Measurements from ENCODE around the gene CDC123. TPM values are rescaled to one million over a fixed set of nuclear protein-coding genes. Genes with fewer than 3 reads are reported as not detected.

Gene CDC123
- total and polyA plus RNA-seq, 4 donors, result 32.7 to 58.5 (median 40.7) TPM

DNA sequence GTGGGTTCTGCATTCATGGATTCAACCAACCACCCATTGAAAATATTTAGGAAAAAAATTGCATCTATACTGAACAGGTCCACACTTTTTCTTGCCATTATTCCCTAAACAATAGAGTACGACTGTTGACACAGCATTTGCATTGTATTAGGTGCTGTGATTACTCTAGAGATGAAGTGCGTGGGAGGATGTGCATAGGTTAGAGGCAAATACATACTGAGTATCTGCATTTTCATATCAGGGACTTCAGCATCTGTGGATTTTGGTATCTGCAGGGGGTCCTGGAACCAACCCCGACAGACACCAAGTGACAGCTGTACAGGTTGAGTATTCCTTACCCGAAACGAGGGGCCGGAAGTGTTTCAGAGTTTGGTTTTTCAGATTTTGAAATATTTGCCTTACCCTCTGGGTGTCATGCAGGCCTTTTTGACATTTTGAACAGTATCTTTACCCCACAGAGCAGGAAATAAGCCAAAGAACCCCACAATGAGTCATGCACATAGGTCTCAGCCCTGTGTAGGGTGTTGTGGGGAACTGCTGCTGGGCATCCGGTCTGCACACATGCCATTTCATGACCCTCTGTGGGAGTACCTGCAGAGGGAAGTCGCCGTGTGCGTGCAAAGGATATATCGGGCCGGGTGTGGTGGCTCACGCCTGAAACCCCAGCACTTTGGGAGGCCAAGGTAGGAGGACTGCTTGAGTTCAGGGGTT is 14.8 kb upstream of the CDC123 start (continued):
- TF ChIP-seq, protein P1, sequence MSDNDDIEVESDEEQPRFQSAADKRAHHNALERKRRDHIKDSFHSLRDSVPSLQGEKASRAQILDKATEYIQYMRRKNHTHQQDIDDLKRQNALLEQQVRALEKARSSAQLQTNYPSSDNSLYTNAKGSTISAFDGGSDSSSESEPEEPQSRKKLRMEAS (IDR thresholded peaks at IDR 0.05), result no peak
- TF ChIP-seq HNF4G (IDR thresholded peaks at IDR 0.05), result no peak
- no peak for TF ChIP-seq FOXA2 (IDR thresholded peaks at IDR 0.05)
- TF ChIP-seq JUND (IDR thresholded peaks at IDR 0.05), result no peak
- TF ChIP-seq EGR1 (IDR thresholded peaks at IDR 0.05; ENCODE audit: low read depth in 2 of 2), result no peak
- TF ChIP-seq ZBTB33 (IDR thresholded peaks at IDR 0.05), result no peak
- TF ChIP-seq, protein P2, sequence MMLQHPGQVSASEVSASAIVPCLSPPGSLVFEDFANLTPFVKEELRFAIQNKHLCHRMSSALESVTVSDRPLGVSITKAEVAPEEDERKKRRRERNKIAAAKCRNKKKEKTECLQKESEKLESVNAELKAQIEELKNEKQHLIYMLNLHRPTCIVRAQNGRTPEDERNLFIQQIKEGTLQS (IDR thresholded peaks at IDR 0.05), result no peak

DNA sequence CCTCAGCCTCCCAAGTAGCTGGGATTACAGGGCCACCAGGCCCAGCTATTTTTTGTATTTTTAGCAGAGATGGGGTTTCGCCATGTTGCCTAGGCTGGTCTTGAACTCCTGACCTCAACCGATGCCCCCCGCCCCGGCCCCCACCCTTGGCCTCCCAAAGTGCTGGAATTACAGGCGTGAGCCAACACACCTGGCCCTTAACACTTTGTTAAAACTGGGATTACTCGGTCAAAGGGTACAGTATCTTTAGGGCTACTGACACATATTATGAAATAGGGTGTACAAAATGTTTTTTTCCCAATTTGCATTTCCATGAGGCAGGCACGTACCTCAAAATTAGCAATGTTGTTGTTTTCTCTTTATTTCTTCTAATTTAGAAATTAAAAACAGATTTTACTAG is 11.8 kb upstream of the CDC123 start:
- TF ChIP-seq FOXA1 (IDR thresholded peaks at IDR 0.05), result no peak
- TF ChIP-seq RAD21 (IDR thresholded peaks at IDR 0.05), result no peak
- TF ChIP-seq GABPA (IDR thresholded peaks at IDR 0.05 in 1 of 2, conservative IDR thresholded peaks at IDR 0.05 in 1 of 2), result no peak
- no peak for TF ChIP-seq JUND (IDR thresholded peaks at IDR 0.05)
- TF ChIP-seq RXRA (IDR thresholded peaks at IDR 0.05), result peak; percentile 64 to 71
- peak; percentile 52 for TF ChIP-seq SP1 (IDR thresholded peaks at IDR 0.05)
- no peak for TF ChIP-seq REST (IDR thresholded peaks at IDR 0.05)
- TF ChIP-seq, protein P1 (IDR thresholded peaks at IDR 0.05), result no peak
- TF ChIP-seq, protein P2 (IDR thresholded peaks at IDR 0.05), result no peak
- no peak for TF ChIP-seq YY1 (IDR thresholded peaks at IDR 0.05)
- TF ChIP-seq EGR1 (IDR thresholded peaks at IDR 0.05; ENCODE audit: low read depth in 2 of 2), result no peak
- TF ChIP-seq FOXA2 (IDR thresholded peaks at IDR 0.05), result no peak
- no peak for TF ChIP-seq HNF4G (IDR thresholded peaks at IDR 0.05)
- peak in 1 of 2 donors; percentile 36 for TF ChIP-seq HNF4A (conservative IDR thresholded peaks at IDR 0.05)
- no peak for TF ChIP-seq TAF1 (conservative IDR thresholded peaks at IDR 0.05)
- no peak for TF ChIP-seq CTCF (IDR thresholded peaks at IDR 0.05; ENCODE audit: low read depth, low read length, missing input control)
- TF ChIP-seq NR2F2 (IDR thresholded peaks at IDR 0.05), result no peak
- no peak for TF ChIP-seq ZBTB33 (IDR thresholded peaks at IDR 0.05)
- no peak overlapping the region for H3K4me3 ChIP-seq (ENCODE audit: low read depth in 1 of 3, low read length in 3 of 3)
- peak overlapping the region in 1 of 2 donors; percentile 42 for H3K27ac ChIP-seq (ENCODE audit: low read depth in 1 of 2, low read length in 2 of 2)
- no peaks in the 10 kb centered on the region for H3K9me3 ChIP-seq (ENCODE audit: control insufficient read depth in 4 of 4, low read length in 3 of 4)
- no peak for DNase-seq (ENCODE audit: low spot score)
- H3K27me3 ChIP-seq (ENCODE audit: control insufficient read depth in 4 of 4, insufficient read depth in 4 of 4, low read length in 3 of 4), result no peaks in the 10 kb centered on the region
- peaks cover 2 to 30% (median 14%) of the 10 kb centered on the region in 4 donors for H3K36me3 ChIP-seq (ENCODE audit: control insufficient read depth in 4 of 4, insufficient read depth in 3 of 4, low read depth in 1 of 4, low read length in 3 of 4)
- WGBS, result 45% methylated on average over 7 of the region's 7 CpGs
- peaks cover 0 to 10% (median 4%) of the 10 kb centered on the region in 4 donors for H3K4me1 ChIP-seq (ENCODE audit: control insufficient read depth in 4 of 4, insufficient read depth in 4 of 4, low read length in 3 of 4)
- peak overlapping the region in 1 of 2 donors; percentile 14 for H3K9ac ChIP-seq (ENCODE audit: low read depth in 1 of 2, low read length in 2 of 2)
